ENCODE results near the gene POU3F3.

Gene POU3F3

GRCh38 chr2:104836265-104836664 lies 17.6 kb upstream of the POU3F3 start:
- no peaks in the 10 kb centered on the region for H3K36me3 Mint-ChIP-seq (ENCODE audit: low read depth)
- TF ChIP-seq, protein P1, sequence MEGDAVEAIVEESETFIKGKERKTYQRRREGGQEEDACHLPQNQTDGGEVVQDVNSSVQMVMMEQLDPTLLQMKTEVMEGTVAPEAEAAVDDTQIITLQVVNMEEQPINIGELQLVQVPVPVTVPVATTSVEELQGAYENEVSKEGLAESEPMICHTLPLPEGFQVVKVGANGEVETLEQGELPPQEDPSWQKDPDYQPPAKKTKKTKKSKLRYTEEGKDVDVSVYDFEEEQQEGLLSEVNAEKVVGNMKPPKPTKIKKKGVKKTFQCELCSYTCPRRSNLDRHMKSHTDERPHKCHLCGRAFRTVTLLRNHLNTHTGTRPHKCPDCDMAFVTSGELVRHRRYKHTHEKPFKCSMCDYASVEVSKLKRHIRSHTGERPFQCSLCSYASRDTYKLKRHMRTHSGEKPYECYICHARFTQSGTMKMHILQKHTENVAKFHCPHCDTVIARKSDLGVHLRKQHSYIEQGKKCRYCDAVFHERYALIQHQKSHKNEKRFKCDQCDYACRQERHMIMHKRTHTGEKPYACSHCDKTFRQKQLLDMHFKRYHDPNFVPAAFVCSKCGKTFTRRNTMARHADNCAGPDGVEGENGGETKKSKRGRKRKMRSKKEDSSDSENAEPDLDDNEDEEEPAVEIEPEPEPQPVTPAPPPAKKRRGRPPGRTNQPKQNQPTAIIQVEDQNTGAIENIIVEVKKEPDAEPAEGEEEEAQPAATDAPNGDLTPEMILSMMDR (IDR thresholded peaks at IDR 0.05) = no peak
- H3K27ac Mint-ChIP-seq = no peak overlapping the region
- DNase-seq = no peak
- H3K4me3 Mint-ChIP-seq = no peak overlapping the region
- peaks cover 35% of the 10 kb centered on the region for H3K27me3 Mint-ChIP-seq (ENCODE audit: low read depth, poor library complexity)
- peaks cover 10% of the 10 kb centered on the region for H3K4me1 Mint-ChIP-seq
- no peaks in the 10 kb centered on the region for H3K9me3 Mint-ChIP-seq

- TF ChIP-seq, protein P1 (IDR thresholded peaks at IDR 0.05) = no peak
- Mint-ChIP-seq H3K4me1 (peaks cover 16% of the 10 kb centered on the region), H3K27me3 (ENCODE audit: low read depth, poor library complexity) (peaks cover 35% of the 10 kb centered on the region), H3K4me3 (no peak overlapping the region), H3K36me3 (ENCODE audit: low read depth) (no peaks in the 10 kb centered on the region), H3K27ac (no peak overlapping the region), H3K9me3 (no peaks in the 10 kb centered on the region)
- DNase-seq = no peak
Observed at GRCh38 chr2:104836841-104837240, 17.1 kb upstream of the POU3F3 start.

DNA sequence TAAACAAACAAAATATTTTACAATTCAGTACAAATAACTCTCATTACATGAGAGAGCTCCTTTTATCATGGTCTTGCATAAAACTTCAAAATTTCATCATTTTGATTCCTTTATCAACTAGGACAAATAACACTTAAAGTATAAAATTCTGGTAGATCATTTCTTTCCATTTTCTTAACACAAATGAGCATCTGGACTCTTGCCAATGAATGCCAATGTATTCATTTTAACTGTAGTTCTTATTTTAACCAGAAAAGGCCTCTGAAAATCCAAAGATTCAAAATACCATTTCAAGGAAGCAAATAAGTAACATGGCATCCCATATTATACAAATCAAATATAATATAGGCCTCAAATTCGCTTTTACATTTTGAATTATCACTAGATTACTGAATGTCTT lies 13.8 kb upstream of the POU3F3 start:
- TF ChIP-seq, protein P1 (IDR thresholded peaks at IDR 0.05) = no peak
- peaks cover 58% of the 10 kb centered on the region for H3K27me3 Mint-ChIP-seq (ENCODE audit: low read depth, poor library complexity)
- no peaks in the 10 kb centered on the region for H3K36me3 Mint-ChIP-seq (ENCODE audit: low read depth)
- DNase-seq = no peak
- no peak overlapping the region for H3K4me3 Mint-ChIP-seq
- no peaks in the 10 kb centered on the region for H3K9me3 Mint-ChIP-seq
- H3K27ac Mint-ChIP-seq = no peak overlapping the region
- peaks cover 20% of the 10 kb centered on the region for H3K4me1 Mint-ChIP-seq

- H3K36me3 Mint-ChIP-seq (ENCODE audit: low read depth) = no peaks in the 10 kb centered on the region
Observed at GRCh38 chr2:104840893-104841585, 12.9 kb upstream of the POU3F3 start.

DNA sequence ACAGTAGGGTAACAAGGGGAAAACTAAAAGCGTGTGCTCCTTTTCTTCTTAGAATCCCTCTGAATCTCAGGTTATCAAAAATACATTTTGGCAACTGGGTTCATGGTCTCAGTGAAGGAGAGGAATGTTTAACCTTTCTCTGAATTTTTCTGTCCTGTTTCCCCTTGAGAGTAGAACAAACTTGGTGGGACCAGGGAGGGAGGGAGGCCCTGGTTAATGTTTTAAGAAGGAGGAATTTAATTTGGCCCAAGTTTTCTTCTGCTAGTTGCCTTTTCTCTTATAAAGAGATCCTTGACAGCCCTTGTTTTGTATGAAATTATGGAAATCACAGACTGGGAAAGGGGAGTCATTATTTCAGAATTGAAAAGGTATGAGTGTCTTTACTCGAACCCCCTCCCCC lies 12.2 kb upstream of the POU3F3 start:
- Mint-ChIP-seq H3K36me3 (ENCODE audit: low read depth) (no peaks in the 10 kb centered on the region), H3K4me3 (peak overlapping the region; percentile 82), H3K4me1 (peaks cover 35% of the 10 kb centered on the region), H3K27me3 (ENCODE audit: low read depth, poor library complexity) (peaks cover 71% of the 10 kb centered on the region), H3K27ac (no peak overlapping the region), H3K9me3 (no peaks in the 10 kb centered on the region)
- TF ChIP-seq, protein P1 (IDR thresholded peaks at IDR 0.05) = no peak
- no peak for DNase-seq

More at GRCh38 chr2:104840893-104841585, 12.9 kb upstream of the POU3F3 start:
- Mint-ChIP-seq H3K9me3 (no peaks in the 10 kb centered on the region), H3K27me3 (ENCODE audit: low read depth, poor library complexity) (peaks cover 64% of the 10 kb centered on the region), H3K27ac (no peak overlapping the region), H3K4me1 (peaks cover 28% of the 10 kb centered on the region), H3K4me3 (peak overlapping the region; percentile 82)
- TF ChIP-seq, protein P1 (IDR thresholded peaks at IDR 0.05) = no peak
- DNase-seq = no peak
